Large intestine (tissue), 3 donors: ENCODE measurements around the gene ALG8. TPM values are rescaled to one million over a fixed set of nuclear protein-coding genes. Genes with fewer than 3 reads are reported as not detected.

ENCODE experiments used
- DNase-seq, 2 donors: peaks; one replicate each; pipeline versions ENCODE4 v3.0.0 to v3.0.0-alpha.2; 2013
- H3K27ac ChIP-seq: one replicate; pipeline ENCODE4 v1.5.1; 2013; ENCODE audit warnings: low read length
- H3K27me3 ChIP-seq: 2 replicates; pipeline ENCODE4 v1.6.1; 2013; ENCODE audit warnings: low read length; ENCODE audit not compliant: control insufficient read depth, insufficient read depth
- H3K36me3 ChIP-seq: 2 replicates; pipeline ENCODE4 v1.6.1; 2013; ENCODE audit warnings: low read length; ENCODE audit not compliant: control insufficient read depth, insufficient read depth
- H3K4me1 ChIP-seq: one replicate; pipeline ENCODE4 v1.6.1; 2013; ENCODE audit warnings: low read length; ENCODE audit not compliant: control insufficient read depth, insufficient read depth
- H3K4me3 ChIP-seq: one replicate; pipeline ENCODE4 v1.5.1; 2013; ENCODE audit warnings: low read length
- H3K9me3 ChIP-seq: one replicate; pipeline ENCODE4 v1.6.1; 2013; ENCODE audit warnings: mild to moderate bottlenecking, low read depth, low read length, moderate library complexity; ENCODE audit not compliant: control insufficient read depth
- WGBS: methylation state at CpG from one replicate; pipeline ENCODE4 v1.1.5; 2013; ENCODE audit warnings: low lambda C conversion rate; ENCODE audit not compliant: insufficient coverage; 5-methylcytosine and 5-hydroxymethylcytosine counted together
- polyA plus RNA-seq: library from polyadenylated mRNA; unstranded; fragments of 120-200 nt; gene quantifications from one replicate; pipeline ENCODE4 v1.2.1, GENCODE V29; 2013

ALG8 gene
- polyA plus RNA-seq, 1 donor = 35.3 TPM

- WGBS = no CpG with 5 or more reads among the region's 2 CpGs
- H3K36me3 ChIP-seq = no peaks in the 10 kb centered on the region
- H3K4me1 ChIP-seq = no peaks in the 10 kb centered on the region
- H3K27me3 ChIP-seq = no peaks in the 10 kb centered on the region
- peaks cover 4% of the 10 kb centered on the region for H3K9me3 ChIP-seq
- no peak for DNase-seq
- H3K27ac ChIP-seq = no peak overlapping the region
- H3K4me3 ChIP-seq = no peak overlapping the region
Observed at GRCh38 chr11:78161346-78161745, 21.9 kb upstream of the ALG8 start.

GRCh38 chr11:78160557-78160956 lies 21.1 kb upstream of the ALG8 start:
- no peaks in the 10 kb centered on the region for H3K27me3 ChIP-seq
- no peaks in the 10 kb centered on the region for H3K4me1 ChIP-seq
- no CpG with 5 or more reads among the region's 1 CpG for WGBS
- H3K9me3 ChIP-seq = peaks cover 4% of the 10 kb centered on the region
- H3K27ac ChIP-seq = no peak overlapping the region
- no peak overlapping the region for H3K4me3 ChIP-seq
- no peak for DNase-seq
- no peaks in the 10 kb centered on the region for H3K36me3 ChIP-seq

GRCh38 chr11:78158987-78159652 lies 19.7 kb upstream of the ALG8 start:
- no peak overlapping the region for H3K27ac ChIP-seq
- no peaks in the 10 kb centered on the region for H3K9me3 ChIP-seq
- H3K4me3 ChIP-seq = no peak overlapping the region
- no peak for DNase-seq
- no CpG with 5 or more reads among the region's 6 CpGs for WGBS
- H3K36me3 ChIP-seq = no peaks in the 10 kb centered on the region
- no peaks in the 10 kb centered on the region for H3K27me3 ChIP-seq
- no peaks in the 10 kb centered on the region for H3K4me1 ChIP-seq

GRCh38 chr11:78156127-78156844 lies 16.9 kb upstream of the ALG8 start:
- Histone ChIP-seq H3K36me3 (peaks cover 4% of the 10 kb centered on the region), H3K4me3 (no peak overlapping the region), H3K4me1 (no peaks in the 10 kb centered on the region), H3K27ac (no peak overlapping the region), H3K27me3 (no peaks in the 10 kb centered on the region), H3K9me3 (no peaks in the 10 kb centered on the region)
- WGBS = 78% methylated on average over 1 of the region's 6 CpGs
- no peak for DNase-seq

- Histone ChIP-seq H3K27ac (no peak overlapping the region), H3K4me3 (no peak overlapping the region), H3K9me3 (no peaks in the 10 kb centered on the region), H3K27me3 (no peaks in the 10 kb centered on the region), H3K4me1 (no peaks in the 10 kb centered on the region), H3K36me3 (peaks cover 6% of the 10 kb centered on the region)
- no peak for DNase-seq
Observed at GRCh38 chr11:78151804-78152203, 12.4 kb upstream of the ALG8 start.

- Histone ChIP-seq H3K27ac (no peak overlapping the region), H3K4me3 (no peak overlapping the region), H3K9me3 (no peaks in the 10 kb centered on the region), H3K27me3 (no peaks in the 10 kb centered on the region), H3K36me3 (peaks cover 6% of the 10 kb centered on the region), H3K4me1 (no peaks in the 10 kb centered on the region)
- no peak for DNase-seq
Observed at GRCh38 chr11:78150754-78151153, 11.3 kb upstream of the ALG8 start.

GRCh38 chr11:78150346-78150745 lies 10.9 kb upstream of the ALG8 start:
- H3K4me1 ChIP-seq = no peaks in the 10 kb centered on the region
- H3K36me3 ChIP-seq = peaks cover 6% of the 10 kb centered on the region
- H3K4me3 ChIP-seq = no peak overlapping the region
- WGBS = no CpG with 5 or more reads among the region's 4 CpGs
- no peaks in the 10 kb centered on the region for H3K27me3 ChIP-seq
- H3K9me3 ChIP-seq = no peaks in the 10 kb centered on the region
- no peak for DNase-seq
- H3K27ac ChIP-seq = no peak overlapping the region

GRCh38 chr11:78149646-78150045 lies 10.2 kb upstream of the ALG8 start:
- WGBS = no CpG with 5 or more reads among the region's 1 CpG
- no peaks in the 10 kb centered on the region for H3K9me3 ChIP-seq
- no peaks in the 10 kb centered on the region for H3K4me1 ChIP-seq
- no peak overlapping the region for H3K4me3 ChIP-seq
- DNase-seq = no peak
- H3K27ac ChIP-seq = no peak overlapping the region
- H3K27me3 ChIP-seq = no peaks in the 10 kb centered on the region
- H3K36me3 ChIP-seq = peaks cover 6% of the 10 kb centered on the region

- no peak overlapping the region for H3K4me3 ChIP-seq
- H3K4me1 ChIP-seq = no peaks in the 10 kb centered on the region
- H3K9me3 ChIP-seq = no peaks in the 10 kb centered on the region
- DNase-seq = no peak
- no peaks in the 10 kb centered on the region for H3K27me3 ChIP-seq
- peaks cover 6% of the 10 kb centered on the region for H3K36me3 ChIP-seq
- WGBS = no CpG with 5 or more reads among the region's 2 CpGs
- H3K27ac ChIP-seq = no peak overlapping the region
Observed at GRCh38 chr11:78147807-78148206, 8.4 kb upstream of the ALG8 start.

- WGBS = 100% methylated on average over 1 of the region's 1 CpG
- no peak overlapping the region for H3K27ac ChIP-seq
Observed at GRCh38 chr11:78145511-78146025, 6.1 kb upstream of the ALG8 start.

More at GRCh38 chr11:78145511-78146025, 6.1 kb upstream of the ALG8 start:
- no peak for DNase-seq
- Histone ChIP-seq H3K27me3 (no peaks in the 10 kb centered on the region), H3K9me3 (no peaks in the 10 kb centered on the region), H3K4me3 (no peak overlapping the region), H3K36me3 (no peaks in the 10 kb centered on the region), H3K4me1 (no peaks in the 10 kb centered on the region)
